HS-5 (cell line): ENCODE data around the gene ZNF787.

Source experiments
- DNase-seq: peaks from one replicate; pipeline ENCODE4 v3.0.0-alpha.2; 2012; ENCODE audit warnings: low read depth

Gene ZNF787

GRCh38 chr19:56142897-56143434 lies 21.9 kb upstream of the ZNF787 start:
- DNase-seq = no peak

- DNase-seq = no peak
Measured at GRCh38 chr19:56142087-56142787, 21.1 kb upstream of the ZNF787 start.

DNA sequence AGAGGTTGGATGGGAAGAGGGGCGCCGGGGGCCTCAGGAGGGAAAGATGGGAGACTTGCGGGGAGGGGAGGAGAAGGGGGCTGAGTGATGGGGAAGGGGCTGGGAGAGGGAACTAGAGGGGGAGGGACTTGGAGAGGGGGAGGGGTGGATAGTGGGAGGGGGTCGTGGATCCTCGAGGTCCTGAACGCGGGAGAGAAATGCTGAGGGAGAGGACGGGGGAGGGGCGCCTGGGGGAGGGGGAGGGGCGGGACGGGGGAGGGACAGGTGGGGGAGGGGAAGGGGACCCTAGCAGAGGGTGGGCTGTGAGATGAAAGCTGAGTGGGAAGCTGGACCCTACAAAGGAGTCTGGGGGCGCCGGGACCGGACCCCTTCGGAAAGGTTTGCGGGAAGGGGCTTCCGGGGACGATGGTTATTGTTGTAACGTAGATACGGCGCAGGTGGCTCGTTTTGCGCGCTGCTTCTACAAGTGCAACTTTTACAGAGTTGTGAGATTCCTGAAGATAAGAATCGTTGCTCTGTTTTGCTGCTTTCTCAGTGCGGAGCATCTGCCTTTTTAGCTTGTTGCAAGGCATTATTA lies 20.4 kb upstream of the ZNF787 start:
- no peak for DNase-seq

DNA sequence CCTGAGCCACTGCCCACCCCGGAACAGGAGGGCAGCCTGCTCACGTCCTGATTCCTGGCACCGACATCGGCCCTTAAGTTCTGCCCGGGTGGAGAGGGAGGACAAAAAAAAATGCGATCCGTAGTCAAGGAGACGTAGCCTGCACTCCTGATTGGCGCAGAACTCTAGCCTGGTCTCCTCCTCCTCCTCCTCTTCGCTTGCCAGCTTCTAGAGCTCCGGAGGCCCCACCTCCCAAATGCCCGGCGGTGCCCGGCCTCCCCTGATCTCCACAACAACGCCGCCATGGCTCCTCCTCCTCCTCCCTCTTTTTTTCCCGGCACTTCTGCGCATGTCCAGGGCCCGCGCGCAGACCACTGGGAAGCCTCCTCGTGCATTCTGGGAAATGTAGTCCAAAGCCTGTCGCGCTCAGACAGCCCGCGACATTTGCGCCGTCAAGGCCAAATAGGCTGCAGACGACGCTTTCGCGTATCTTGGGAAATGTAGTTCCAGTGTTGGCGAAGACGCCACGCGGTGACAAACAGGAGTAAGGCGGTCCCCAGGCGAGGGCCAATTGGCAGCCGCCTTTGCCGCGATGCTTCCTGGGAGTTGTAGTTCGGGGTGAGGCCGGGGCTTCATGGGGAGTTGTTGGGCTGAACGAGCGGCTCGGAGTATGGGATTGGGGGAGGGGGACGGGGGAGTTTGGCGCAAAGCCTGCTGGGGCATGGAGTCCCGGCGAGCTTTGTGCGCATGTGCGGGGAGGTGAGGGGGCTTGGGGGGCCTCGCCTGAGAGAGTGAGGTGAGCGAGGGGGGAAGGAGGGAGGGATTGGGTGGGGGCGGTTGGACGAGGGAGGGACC lies 19.7 kb upstream of the ZNF787 start, which contains the start of gene ZNF444:
Gene ZNF444 (plus strand): TSS at position 705 of the 834 bp plus-strand sequence. CDS start 5,625 bp downstream, outside the sequence.
- peak; percentile 97 for DNase-seq

DNA sequence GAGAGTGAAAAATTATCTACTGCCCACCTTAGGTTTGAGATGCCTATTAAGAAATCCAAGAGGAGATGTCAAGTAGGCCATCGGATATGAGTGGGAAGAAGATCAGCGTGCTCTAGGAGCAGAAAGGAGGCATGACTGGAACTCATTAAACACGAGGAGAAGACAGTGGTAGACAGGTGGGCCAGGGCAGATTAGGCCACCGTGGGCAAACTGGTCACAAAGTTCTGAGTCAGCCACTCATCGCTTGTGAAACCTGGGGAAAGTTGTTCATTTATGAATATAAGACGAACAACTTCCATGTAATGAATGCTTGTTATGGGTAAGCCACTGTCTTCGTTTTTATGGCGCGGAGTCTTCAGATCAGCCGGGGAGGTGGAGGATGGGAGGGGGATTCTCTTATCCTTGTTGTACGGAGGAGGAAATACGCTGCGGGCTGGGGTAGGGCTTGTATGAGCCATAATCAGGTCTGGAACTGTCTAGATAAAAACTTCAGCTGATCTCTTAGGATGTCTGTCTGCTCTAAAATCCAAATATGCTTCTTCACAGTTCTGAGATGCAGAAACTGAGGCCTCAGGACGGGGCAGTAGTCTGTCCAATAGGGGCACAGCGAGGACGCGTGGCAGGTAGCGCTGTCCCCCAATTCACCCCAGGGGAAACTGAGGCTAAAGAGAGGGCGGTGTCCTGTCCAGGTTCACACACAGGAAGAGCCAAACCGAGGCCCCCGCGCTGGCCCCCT lies 18.9 kb upstream of the ZNF787 start:
- no peak for DNase-seq

- DNase-seq = no peak
Measured at GRCh38 chr19:56138069-56138468, 17.0 kb upstream of the ZNF787 start.

- DNase-seq = no peak
Measured at GRCh38 chr19:56137405-56137804, 16.3 kb upstream of the ZNF787 start.

- no peak for DNase-seq
Measured at GRCh38 chr19:56136362-56136761, 15.3 kb upstream of the ZNF787 start.

- no peak for DNase-seq
Measured at GRCh38 chr19:56134654-56134921, 13.5 kb upstream of the ZNF787 start.

DNA sequence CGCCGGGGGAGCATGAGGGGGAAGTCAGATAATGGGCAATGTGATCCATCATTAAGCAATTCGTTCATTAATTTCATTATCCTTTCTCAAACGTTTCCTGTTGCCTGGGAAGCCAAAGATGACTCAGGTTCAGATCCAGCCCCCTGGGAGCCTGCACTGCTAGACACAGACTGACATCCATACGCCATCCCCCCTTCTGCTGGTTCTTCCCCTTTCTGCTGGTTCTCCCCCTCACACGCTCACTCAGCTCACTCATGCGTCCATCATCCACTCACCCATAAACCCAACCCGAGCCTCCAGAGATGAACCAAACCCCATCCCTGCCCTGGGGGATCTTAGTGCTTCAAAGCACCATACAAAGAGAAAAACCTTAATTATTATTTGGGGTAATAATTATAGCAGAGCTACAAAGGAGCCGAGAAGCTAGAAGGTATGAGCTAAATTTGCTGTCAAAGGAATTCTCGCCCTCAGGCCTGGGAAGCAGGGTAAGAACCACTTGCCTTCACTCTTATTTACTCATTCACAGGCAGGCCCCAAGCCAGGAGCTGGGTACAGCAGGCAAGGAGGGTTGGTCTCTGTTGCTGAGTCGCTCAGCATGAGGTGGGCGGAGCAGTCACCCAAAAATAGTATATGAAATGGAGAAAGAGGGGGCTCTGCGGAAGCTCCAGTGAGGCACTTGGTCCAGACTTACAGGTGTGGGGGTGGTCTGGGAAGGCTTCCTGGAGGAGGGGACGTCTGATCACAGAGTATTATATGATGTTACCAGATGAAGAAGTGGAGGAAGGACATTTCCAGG lies 13.0 kb upstream of the ZNF787 start:
- no peak for DNase-seq

DNA sequence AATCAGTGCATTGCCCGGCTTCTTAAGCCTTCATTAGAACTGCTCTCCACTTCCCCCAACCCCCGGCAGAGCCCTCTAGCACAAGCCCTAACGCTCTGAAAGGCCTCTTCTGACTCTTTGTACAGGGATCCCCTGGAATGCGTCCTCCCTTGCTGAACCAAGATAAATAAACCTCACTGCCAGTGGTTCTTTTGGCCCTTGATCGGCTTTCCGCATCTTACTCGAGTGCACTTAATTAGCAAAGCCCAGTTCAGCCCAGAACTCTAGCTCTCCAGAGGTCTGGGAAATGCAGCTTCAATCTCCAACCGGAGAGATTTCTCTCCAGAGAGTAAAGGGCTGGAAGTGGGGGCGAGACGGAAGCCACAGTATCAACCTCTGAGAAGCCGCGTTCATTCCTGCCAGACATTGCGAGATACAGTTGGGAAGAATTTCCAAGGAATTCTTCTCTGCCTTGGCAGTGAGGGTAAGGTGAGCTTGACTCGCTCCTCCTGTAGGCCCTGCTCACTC lies 11.3 kb upstream of the ZNF787 start:
- DNase-seq = no peak

GRCh38 chr19:56131651-56132050 lies 10.6 kb upstream of the ZNF787 start:
- DNase-seq = no peak

DNA sequence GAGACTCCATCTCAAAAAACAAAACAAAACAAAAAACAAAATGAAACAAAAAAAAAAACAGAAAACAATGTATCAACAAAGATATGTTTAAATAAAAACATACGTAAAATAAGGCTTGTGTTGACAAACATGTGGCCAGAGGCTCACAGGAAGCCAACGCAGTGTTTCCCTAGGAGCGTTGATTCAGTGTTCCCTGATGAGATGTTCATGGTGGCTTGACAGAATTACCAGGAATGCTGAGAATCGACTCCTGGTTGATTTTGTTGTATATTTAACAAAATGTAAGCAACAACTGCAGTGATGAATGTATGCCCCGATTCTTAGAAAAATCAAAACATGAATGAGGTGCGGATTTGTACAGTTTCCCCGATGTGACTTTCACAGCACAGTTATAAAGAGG lies 8.9 kb upstream of the ZNF787 start:
- no peak for DNase-seq

DNA sequence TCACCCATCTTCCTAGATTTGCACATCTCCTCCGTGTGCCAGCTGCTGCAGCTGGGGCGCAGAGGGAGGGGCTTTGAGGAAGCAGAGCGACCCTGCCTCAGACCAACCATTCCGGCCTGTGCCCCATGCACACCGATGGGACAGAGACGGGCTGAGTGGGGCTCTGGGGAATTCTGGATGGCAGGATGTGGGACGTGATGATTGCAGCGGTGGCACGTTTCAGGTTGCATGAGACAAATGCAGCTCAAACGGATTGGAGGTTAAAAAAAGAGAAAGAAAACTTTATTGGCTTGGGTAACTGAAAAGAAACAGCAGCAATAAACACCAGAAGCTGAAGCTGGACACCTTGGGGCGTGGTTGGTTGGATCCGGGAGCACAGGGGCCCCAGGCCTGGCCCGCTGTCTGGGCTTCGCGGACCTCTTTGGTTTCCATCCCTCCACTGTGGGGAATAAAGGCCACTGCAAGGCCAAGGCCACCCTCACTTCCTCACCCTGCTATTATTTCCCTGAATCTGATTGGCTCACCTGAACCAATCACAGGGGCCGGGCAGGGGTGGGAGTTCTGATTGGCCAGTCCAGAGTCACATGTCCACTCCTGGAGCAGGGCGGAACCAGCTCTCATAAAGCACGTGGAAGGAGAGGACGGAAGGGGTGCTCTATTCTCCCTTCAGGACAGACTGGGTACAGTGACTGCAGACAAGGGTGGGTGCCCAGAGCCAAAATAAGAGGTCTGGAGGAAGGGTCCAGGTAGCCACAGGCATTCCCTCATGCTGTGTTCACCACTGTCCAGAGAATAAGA lies 6.1 kb upstream of the ZNF787 start:
- no peak for DNase-seq

DNA sequence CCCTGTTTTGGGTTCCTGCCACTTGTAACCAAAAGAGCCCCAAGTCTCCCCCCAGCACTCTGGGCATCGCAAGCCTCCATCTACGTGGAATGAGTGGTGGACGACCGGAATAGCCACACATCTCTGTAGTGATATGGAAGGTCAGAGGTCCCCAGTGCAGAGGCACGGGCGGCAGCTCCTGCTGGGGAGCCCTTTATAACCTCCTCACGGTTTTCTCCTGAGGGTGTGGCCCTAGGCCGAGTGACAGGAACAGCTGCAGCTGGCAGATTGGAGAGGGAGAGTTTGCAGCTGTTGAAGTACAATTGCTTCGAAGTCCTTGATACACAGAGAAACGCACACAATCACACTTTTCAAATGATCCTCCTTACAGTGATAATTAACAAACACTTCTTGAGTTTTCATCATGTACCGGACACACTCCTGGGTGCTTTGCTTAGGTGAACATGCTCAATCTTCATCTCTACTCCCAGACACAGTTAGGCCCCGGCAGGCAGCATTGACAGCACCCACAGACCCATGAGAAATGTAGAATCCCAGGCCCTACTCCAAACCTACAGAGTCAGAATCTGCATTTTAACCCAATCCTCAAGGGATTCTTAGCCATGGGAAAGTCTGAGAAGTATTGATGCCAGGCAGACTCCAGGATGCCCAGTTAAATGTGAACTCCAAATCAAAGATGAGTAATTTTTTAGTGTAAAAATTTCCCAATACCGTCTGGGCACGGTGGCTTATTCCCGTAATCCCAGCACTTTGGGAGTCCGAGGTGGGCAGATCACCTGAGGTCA lies 4.9 kb upstream of the ZNF787 start:
- DNase-seq = no peak

GRCh38 chr19:56124578-56124977 lies 3.5 kb upstream of the ZNF787 start:
- DNase-seq = no peak

DNA sequence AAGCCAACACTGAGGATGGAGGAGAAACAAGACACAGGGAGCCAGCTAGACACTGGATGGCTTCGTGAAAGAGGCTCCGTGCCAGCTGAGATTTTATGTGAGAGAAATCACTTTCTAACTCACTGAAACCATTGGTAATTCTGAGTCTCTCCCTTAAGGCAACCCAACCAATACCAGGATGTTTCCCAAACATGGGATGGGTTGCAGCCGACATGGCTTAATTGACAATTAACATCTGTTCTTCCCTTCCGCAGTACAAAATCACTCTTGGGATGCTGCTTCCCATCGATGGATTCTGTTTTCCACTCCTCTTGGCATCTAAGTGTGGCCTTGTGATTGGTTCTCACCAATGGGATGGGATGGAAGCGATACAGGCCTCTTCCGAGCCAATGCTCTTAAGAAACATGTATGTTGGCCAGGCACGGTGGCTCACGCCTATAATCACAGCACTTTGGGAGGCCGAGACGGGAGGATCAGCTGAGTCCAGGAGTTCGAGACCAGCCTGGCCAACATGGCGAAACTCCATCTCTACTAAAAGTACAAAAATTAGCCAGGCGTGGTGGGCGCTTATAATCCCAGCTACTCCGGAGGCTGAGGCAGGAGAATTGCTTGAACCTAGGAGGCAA lies 2.3 kb upstream of the ZNF787 start:
- no peak for DNase-seq

- no peak for DNase-seq
Measured at GRCh38 chr19:56120371-56121179, 520 bp downstream of the ZNF787 start.
